Measurements from ENCODE around the gene GRIK4. TPM values are rescaled to one million over a fixed set of nuclear protein-coding genes. Genes with fewer than 3 reads are reported as not detected.
A peak's percentile ranks its signal among the peaks of the same experiment; 100 is the strongest.

The GRIK4 gene
- total and polyA plus RNA-seq, 9 of the 15 experiments (the other 6 are each of a cell fraction or from before 2014, with no cell fraction given), result not detected

DNA sequence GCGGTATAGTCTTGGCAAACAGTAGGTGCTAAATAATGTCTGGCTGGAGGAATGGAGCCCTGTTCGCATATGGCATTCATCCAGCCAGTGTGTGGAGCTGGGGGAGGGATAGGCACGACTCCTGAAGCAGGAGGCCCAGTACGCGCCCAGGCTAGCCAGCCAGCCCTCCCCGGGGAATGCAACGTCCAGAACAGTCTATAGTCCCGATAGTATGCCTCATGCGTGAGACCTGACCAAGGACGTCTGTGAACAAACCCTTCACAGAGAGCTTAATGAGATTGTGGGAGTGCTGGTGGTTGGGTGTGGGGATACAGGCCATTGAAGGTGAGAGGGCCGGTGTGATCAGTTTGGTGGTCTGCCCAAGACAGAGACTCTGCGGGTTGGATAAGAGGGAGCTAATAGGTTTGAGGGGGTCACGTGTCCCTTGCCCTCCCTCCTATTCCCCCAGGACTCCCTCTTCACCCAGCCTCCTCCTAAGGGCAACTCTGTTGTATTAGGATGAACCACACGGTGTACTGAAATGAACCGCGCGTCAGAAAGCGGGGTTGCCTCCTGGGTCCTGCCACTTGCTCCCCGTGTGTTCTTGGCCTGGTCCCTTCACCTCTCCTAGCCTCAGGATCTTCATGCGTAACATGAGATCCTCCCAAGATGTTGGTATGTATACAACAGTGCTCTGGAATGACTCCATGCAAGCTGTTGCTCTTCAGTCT is 987 bp upstream of the GRIK4 start:
- ChIA-PET POLR2A (interaction anchor here (0.5 kb wide), 1 partner anchor 51 kb away, joined by 3 read pairs; no protein-coding TSS in a partner anchor), CTCF (ENCODE audit: low intra/inter-chr PET ratio) (interaction anchor here (0.6 to 3.3 kb wide), 11 partner anchors 40 to 1081 kb away, joined by 3 to 22 read pairs (median 5); partner anchors contain the start of gene ARHGEF12)
- Histone ChIP-seq H3K79me2 (ENCODE audit: control insufficient read depth, insufficient read depth, low read length) (no peaks in the 10 kb centered on the region), H3K27me3 (ENCODE audit: control insufficient read depth in 2 of 2, insufficient read depth in 2 of 2, low read length in 2 of 2) (peaks cover 43 to 66% of the 10 kb centered on the region in 2 experiments), H3K9me3 (replicated peaks; ENCODE audit: control insufficient read depth, insufficient read depth, low read depth, low read length) (no peaks in the 10 kb centered on the region), H3K4me3 (no peak overlapping the region), H3K9ac (ENCODE audit: insufficient read depth in 1 of 2, low read depth in 2 of 2, low read length in 2 of 2) (no peak overlapping the region), H2AFZ (ENCODE audit: low read depth, low read length) (no peak overlapping the region), H3K4me1 (replicated peaks in 1 of 2; ENCODE audit: control insufficient read depth in 2 of 2, insufficient read depth in 2 of 2, low read length in 2 of 2) (peaks cover 0 to 12% of the 10 kb centered on the region in 2 experiments; a peak in 2 of 5 replicates), H3K4me2 (ENCODE audit: insufficient read depth, low read length) (no peak overlapping the region), H4K20me1 (replicated peaks; ENCODE audit: control insufficient read depth, insufficient read depth, low read length) (peaks cover 27% of the 10 kb centered on the region), H3K36me3 (ENCODE audit: control insufficient read depth, insufficient read depth, low read length) (no peaks in the 10 kb centered on the region), H3K27ac (ENCODE audit: extremely low read depth, low read depth, low read length) (no peak overlapping the region), H3K9me1 (ENCODE audit: control insufficient read depth, insufficient read depth, low read length) (no peaks in the 10 kb centered on the region)
- TF ChIP-seq, protein P1, sequence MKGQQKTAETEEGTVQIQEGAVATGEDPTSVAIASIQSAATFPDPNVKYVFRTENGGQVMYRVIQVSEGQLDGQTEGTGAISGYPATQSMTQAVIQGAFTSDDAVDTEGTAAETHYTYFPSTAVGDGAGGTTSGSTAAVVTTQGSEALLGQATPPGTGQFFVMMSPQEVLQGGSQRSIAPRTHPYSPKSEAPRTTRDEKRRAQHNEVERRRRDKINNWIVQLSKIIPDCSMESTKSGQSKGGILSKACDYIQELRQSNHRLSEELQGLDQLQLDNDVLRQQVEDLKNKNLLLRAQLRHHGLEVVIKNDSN (CRISPR knock-in tag; IDR thresholded peaks at IDR 0.05), result peak; percentile 47; the same call in 1 of the 2 replicates
- TF ChIP-seq, protein P2, sequence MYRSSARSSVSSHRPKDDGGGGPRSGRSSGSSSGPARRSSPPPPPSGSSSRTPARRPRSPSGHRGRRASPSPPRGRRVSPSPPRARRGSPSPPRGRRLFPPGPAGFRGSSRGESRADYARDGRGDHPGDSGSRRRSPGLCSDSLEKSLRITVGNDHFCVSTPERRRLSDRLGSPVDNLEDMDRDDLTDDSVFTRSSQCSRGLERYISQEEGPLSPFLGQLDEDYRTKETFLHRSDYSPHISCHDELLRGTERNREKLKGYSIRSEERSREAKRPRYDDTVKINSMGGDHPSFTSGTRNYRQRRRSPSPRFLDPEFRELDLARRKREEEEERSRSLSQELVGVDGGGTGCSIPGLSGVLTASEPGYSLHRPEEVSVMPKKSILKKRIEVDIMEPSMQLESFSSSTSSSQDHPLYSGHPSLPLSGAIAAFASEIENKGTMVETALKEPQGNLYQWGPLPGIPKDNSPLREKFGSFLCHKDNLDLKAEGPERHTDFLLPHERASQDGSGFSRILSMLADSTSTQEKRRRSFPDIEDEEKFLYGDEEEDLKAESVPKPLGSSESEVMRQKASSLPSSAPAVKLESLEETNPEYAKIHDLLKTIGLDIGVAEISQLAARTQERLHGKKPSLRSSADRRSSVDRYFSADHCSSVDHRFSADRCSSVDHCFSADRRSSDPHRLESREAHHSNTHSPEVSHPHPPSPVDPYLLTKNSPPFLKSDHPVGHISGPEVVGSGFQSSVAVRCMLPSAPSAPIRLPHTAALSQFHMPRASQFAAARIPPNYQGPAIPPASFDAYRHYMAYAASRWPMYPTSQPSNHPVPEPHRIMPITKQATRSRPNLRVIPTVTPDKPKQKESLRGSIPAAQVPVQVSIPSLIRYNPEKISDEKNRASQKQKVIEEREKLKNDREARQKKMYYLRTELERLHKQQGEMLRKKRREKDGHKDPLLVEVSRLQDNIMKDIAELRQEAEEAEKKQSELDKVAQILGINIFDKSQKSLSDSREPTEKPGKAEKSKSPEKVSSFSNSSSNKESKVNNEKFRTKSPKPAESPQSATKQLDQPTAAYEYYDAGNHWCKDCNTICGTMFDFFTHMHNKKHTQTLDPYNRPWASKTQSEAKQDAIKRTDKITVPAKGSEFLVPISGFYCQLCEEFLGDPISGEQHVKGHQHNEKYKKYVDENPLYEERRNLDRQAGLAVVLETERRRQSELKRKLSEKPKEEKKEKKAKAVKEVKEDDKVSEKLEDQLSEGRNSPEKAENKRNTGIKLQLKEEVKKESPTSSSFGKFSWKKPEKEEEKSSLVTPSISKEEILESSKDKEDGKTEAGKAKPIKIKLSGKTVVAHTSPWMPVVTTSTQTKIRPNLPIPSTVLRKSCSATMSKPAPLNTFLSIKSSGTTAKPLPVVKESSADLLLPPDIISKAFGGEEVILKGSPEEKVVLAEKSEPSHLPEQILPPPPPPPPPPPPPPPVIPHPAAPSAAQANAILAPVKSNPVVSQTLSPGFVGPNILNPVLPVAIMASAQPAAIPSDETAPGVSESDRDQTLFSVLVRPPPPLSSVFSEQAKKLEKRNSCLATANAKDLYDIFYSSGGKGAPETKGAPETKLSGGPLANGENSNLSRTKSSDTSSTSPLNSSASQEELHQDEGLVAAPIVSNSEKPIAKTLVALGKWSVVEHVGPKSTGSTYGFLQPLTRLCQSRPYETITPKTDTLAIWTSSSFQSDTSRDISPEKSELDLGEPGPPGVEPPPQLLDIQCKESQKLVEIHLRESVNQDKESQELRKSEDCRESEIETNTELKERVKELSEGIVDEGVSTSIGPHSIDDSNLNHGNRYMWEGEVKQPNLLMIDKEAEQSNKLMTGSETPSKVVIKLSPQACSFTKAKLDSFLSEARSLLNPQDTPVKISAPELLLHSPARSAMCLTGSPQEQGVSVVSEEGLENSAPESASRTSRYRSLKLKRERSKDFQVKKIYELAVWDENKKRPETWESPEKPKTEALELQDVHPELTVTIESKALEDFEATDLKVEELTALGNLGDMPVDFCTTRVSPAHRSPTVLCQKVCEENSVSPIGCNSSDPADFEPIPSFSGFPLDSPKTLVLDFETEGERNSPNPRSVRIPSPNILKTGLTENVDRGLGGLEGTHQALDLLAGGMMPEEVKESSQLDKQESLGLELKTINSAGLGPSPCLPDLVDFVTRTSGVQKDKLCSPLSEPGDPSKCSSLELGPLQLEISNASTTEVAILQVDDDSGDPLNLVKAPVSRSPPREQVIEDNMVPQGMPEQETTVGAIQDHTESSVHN (IDR thresholded peaks at IDR 0.05; ENCODE audit: borderline replicate concordance in 1 of 2, low read depth in 1 of 2), result no peak
- TF ChIP-seq RB1 (IDR thresholded peaks at IDR 0.05; ENCODE audit: low read depth), result no peak
- WGBS (ENCODE audit: insufficient coverage, low coverage, missing lambda C conversion rate), result 8% methylated on average over 19 of the region's 20 CpGs
- ATAC-seq (peak; percentile 12), DNase-seq (ENCODE audit: extremely low read depth in 1 of 4, low spot score in 3 of 4) (no peak), FAIRE-seq (no peak)
- in situ Hi-C loops (cut with MboI), result no loop called here
- no TSS peak for BruUV-seq (replicated peaks)
- intact Hi-C loops (cut with micrococcal nuclease), result loop anchor here (1.0 to 5.0 kb wide), 7 partner anchors 175 to 1997 kb away; no protein-coding TSS in a partner anchor

Data from K562 (cell line).